GM19240 (cell line): ENCODE results near the gene TMEM156.

Experiments
- DNase-seq: peaks from one replicate; pipeline ENCODE4 v3.0.0; 2011; ENCODE audit warnings: low spot score; ENCODE audit not compliant: insufficient read length

TMEM156 gene

GRCh38 chr4:38928568-38928967 is 103.6 kb downstream of the TMEM156 start:
- no peak for DNase-seq

- no peak for DNase-seq
Measured at GRCh38 chr4:38926896-38927295, 105.3 kb downstream of the TMEM156 start.

- no peak for DNase-seq
Measured at GRCh38 chr4:38925492-38926413, 106.5 kb downstream of the TMEM156 start.

GRCh38 chr4:38924353-38924752 is 107.9 kb downstream of the TMEM156 start:
- no peak for DNase-seq

GRCh38 chr4:38923746-38924145 is 108.5 kb downstream of the TMEM156 start:
- no peak for DNase-seq

DNA sequence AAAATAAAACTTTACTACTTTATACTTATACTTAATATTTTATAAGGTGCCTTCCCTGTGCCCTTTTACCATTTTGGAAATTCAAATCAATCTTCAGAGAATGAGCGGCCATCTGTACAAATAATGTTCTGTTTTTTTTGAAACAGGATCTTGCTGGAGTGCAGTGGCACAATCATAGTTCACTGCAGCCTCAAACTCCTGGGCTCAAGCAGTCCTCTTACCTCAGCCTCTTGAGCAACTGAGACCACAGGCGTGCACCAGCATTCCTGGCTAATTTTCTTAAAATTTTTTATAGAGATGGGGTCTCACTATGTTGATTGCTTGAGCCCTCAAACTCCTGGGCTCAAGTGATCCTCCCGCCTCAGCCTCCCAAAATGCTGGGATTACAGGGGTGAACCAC is 111.1 kb downstream of the TMEM156 start:
- no peak for DNase-seq

GRCh38 chr4:38920677-38921076 is 111.5 kb downstream of the TMEM156 start:
- no peak for DNase-seq

DNA sequence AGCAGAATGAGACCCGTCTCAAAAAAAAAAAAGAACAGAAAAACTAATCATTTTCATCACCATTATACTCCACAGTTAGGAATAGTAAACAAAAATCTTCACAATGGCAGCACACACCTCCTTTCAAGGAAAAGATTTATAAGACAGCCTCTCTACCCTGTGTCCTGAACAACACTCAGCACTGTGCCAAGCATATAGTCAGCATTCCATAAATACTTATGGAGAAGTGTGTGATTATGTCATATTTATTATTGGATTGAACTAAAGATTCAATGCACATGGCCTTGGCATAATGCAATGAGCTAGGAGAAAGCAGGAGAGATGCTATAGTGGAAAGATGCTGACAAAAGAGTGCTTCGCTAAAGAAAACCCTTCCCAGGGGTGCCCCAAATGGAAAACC is 112.0 kb downstream of the TMEM156 start:
- DNase-seq = no peak

DNA sequence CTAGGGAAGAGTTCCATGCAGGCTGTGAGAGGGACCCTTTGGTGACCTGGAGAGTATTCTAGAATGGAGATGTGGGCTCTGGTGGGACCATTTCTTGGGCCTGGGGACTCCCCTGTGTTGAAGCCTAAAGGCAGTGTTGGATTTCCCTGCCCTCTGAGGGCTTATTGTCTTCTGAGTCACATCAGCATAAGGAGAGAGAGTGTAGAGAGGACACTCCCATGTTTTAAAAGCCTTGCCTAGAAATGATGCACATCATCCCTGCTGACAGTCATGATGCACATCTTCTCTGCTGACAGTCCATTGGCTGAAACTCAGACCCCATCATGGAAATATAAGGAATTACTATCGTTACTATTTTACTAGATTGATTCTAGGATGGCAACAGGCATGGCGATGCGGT is 112.7 kb downstream of the TMEM156 start:
- no peak for DNase-seq

DNA sequence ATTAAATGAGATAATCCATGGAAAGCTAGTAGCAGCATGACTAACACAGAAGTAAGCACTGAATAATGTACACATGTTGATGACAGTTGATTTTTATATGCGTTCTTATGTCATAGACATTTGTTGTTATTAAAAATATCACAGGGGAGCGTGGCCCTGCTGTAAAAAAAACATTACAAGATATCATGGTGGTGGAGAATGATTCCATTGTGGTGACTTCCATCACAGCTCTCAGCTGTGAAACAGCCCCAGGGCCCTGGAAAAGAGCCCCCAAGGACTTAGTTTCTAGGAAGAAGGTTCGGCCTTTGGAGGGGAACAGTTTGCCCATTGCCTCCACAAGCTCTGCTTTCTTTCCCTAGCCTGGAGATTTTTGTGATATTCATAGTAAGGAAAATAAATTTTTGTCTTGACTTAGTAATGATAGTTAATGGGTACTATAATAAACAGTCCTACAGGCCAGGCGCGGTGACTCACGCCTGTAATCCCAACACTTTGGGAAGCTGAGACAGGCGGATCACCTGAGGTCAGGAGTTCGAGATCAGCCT is 114.7 kb downstream of the TMEM156 start:
- no peak for DNase-seq
